Spleen (tissue), 11 donors: ENCODE measurements around the gene EYS. TPM values are rescaled to one million over a fixed set of nuclear protein-coding genes. Genes with fewer than 3 reads are reported as not detected.

Experiments
- DNase-seq: peaks from one replicate; pipeline ENCODE4 v3.0.0-alpha.2; 2020
- H3K27ac ChIP-seq, 8 donors: fragments of 200-600 bp; sonication (generic) in 7 of 8; 1 replicate in 4 of 8; 2 replicates in 4 of 8; pipeline versions ENCODE4 v1.5.0 to v1.8.0; 2016 to 2021; ENCODE audit warnings: inconsistent platforms in 4 of 8, mild to moderate bottlenecking in 4 of 8, moderate library complexity in 1 of 8
- H3K27me3 ChIP-seq, 7 donors: fragments of 200-600 bp; sonication (generic) in 6 of 7; replicated peaks in 1 of 7; 1 replicate in 4 of 7; 2 replicates in 3 of 7; pipeline versions ENCODE4 v1.5.0 to v1.8.0; 2016 to 2021; ENCODE audit warnings: inconsistent platforms in 3 of 7, mild to moderate bottlenecking in 1 of 7
- H3K36me3 ChIP-seq, 6 donors: fragments of 200-600 bp; sonication (generic) in 5 of 6; 1 replicate in 4 of 6; 2 replicates in 2 of 6; pipeline versions ENCODE4 v1.5.0 to v1.8.0; 2016 to 2021; ENCODE audit warnings: inconsistent platforms in 2 of 6
- H3K4me1 ChIP-seq, 6 donors: fragments of 200-600 bp; sonication (generic) in 5 of 6; 1 replicate in 3 of 6; 2 replicates in 3 of 6; pipeline versions ENCODE4 v1.5.0 to v1.8.0; 2016 to 2021; ENCODE audit warnings: inconsistent platforms in 3 of 6
- H3K4me3 ChIP-seq, 8 donors: fragments of 200-600 bp; sonication (generic) in 7 of 8; 1 replicate in 4 of 8; 2 replicates in 4 of 8; pipeline versions ENCODE4 v1.5.0 to v1.8.0; 2016 to 2021; ENCODE audit warnings: inconsistent platforms in 4 of 8, mild to moderate bottlenecking in 4 of 8, moderate library complexity in 2 of 8
- H3K9me3 ChIP-seq, 8 donors: fragments of 200-600 bp; sonication (generic) in 7 of 8; 1 replicate in 4 of 8; 2 replicates in 4 of 8; pipeline versions ENCODE4 v1.5.0 to v1.8.0; 2016 to 2021; ENCODE audit warnings: inconsistent platforms in 4 of 8
- POLR2A ChIP-seq, 3 donors: fragments of 450-650 bp; IDR thresholded peaks; one replicate each; pipeline ENCODE4 v1.5.1; 2017; ENCODE audit warnings: antibody characterized with exemption in 3 of 3, mild to moderate bottlenecking in 1 of 3
- POLR2AphosphoS5 ChIP-seq, 3 donors: sonication (generic); formaldehyde crosslinking; IDR thresholded peaks; one replicate each; pipeline ENCODE4 v1.5.1; 2017; ENCODE audit warnings: antibody characterized with exemption in 3 of 3
- WGBS, 5 donors: extraction: QIAGEN DNeasy Blood & Tissue Kit in 3 of 5; methylation state at CpG; one replicate each; pipeline versions ENCODE4 v1.1.5 to v1.1.7; 2013 to 2018; 5-methylcytosine and 5-hydroxymethylcytosine counted together
- intact Hi-C: fragments of 100-400 bp; cut with DNase I; formaldehyde crosslinking; loops from one replicate; pipeline ENCODE4 v1.15.0; 2023; ENCODE audit warnings: low total_unique reads
- polyA plus RNA-seq, 3 donors: library from polyadenylated mRNA; stranded (reverse); fragments of 200-250 nt; gene quantifications; one replicate each; pipeline ENCODE4 v1.2.1, GENCODE V29; 2013
- total RNA-seq, 7 donors: library from RNA; depleted of rRNA in 3 of 7; stranded (reverse); fragments of >200 nt in 3 of 7; fragmentation: NEBNext Ultra II Directional in 4 of 7; extraction: Animal tissue kit (Norgen Biotek cat#: 25700) in 4 of 7; gene quantifications; one replicate each; pipeline versions ENCODE4 v1.1.0 to v1.2.1, GENCODE V29; 2016 to 2021
- TF ChIP-seq, protein P1 (sequence below), 11 experiments: fragments of 200-600 bp in 7 of 11; fragments of 450-650 bp in 4 of 11; sonication (generic) in 4 of 11; IDR thresholded peaks in 8 of 11; conservative IDR thresholded peaks in 3 of 11; 1 replicate in 7 of 11; 2 replicates in 4 of 11; pipeline versions ENCODE4 v1.4.0 to v1.8.0; 2016 to 2021; ENCODE audit warnings: antibody characterized with exemption in 11 of 11, inconsistent platforms in 4 of 11, mild to moderate bottlenecking in 1 of 11
- donor health status: healthy with polysubstance abuse.
- donor health status: DM: no; HTN: no; CAD: no; lungs with moderate emphysema.
- donor health status: DM: no; HTN: no; CAD: no.
- donor health status: Bipolar disorder and iron deficiency.
- donor health status: healthy.
- donor health status: DM: no; HTN: no; CAD: no.
- donor health status: DM: yes; HTN: yes; CAD: no.

Gene EYS
- total and polyA plus RNA-seq, 10 donors = under 0.01 to 0.72 (median 0.28) TPM; not detected in 5

DNA sequence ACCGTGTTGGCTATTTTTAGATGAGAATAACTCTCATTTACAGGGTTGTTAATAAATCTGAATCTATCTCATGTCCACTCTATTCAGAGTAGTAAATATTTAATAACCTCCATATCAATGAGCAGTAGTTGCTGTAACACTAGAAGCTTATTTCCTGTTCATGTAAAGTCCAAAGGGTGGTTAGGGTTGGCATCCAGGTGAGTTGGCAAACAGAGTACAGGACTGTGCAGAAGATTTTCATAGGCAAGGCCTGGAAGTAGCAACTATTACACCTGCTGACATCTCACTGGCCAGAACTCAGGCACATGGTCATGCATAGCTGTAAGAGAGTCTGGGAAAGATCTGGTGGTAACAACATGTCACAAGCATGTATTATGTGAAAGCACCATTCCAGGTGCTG is 1923.9 kb downstream of the EYS start:
- no peak for DNase-seq
- peaks cover 0 to 12% (median 3%) of the 10 kb centered on the region in 8 donors for H3K9me3 ChIP-seq
- WGBS, 5 donors = 76 to 85% (median 77%) methylated on average over 1 of the region's 1 CpG
- H3K4me1 ChIP-seq = no peaks in the 10 kb centered on the region
- intact Hi-C loops = no loop called here
- H3K27ac ChIP-seq = no peak overlapping the region
- no peak overlapping the region for H3K4me3 ChIP-seq
- TF ChIP-seq POLR2AphosphoS5 (IDR thresholded peaks at IDR 0.05) = no peak
- TF ChIP-seq, protein P1, sequence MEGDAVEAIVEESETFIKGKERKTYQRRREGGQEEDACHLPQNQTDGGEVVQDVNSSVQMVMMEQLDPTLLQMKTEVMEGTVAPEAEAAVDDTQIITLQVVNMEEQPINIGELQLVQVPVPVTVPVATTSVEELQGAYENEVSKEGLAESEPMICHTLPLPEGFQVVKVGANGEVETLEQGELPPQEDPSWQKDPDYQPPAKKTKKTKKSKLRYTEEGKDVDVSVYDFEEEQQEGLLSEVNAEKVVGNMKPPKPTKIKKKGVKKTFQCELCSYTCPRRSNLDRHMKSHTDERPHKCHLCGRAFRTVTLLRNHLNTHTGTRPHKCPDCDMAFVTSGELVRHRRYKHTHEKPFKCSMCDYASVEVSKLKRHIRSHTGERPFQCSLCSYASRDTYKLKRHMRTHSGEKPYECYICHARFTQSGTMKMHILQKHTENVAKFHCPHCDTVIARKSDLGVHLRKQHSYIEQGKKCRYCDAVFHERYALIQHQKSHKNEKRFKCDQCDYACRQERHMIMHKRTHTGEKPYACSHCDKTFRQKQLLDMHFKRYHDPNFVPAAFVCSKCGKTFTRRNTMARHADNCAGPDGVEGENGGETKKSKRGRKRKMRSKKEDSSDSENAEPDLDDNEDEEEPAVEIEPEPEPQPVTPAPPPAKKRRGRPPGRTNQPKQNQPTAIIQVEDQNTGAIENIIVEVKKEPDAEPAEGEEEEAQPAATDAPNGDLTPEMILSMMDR (IDR thresholded peaks at IDR 0.05 in 8 of 11, conservative IDR thresholded peaks at IDR 0.05 in 3 of 11) = no peak
- H3K36me3 ChIP-seq = no peaks in the 10 kb centered on the region
- peaks cover 0 to 8% (median 0%) of the 10 kb centered on the region in 7 donors for H3K27me3 ChIP-seq

DNA sequence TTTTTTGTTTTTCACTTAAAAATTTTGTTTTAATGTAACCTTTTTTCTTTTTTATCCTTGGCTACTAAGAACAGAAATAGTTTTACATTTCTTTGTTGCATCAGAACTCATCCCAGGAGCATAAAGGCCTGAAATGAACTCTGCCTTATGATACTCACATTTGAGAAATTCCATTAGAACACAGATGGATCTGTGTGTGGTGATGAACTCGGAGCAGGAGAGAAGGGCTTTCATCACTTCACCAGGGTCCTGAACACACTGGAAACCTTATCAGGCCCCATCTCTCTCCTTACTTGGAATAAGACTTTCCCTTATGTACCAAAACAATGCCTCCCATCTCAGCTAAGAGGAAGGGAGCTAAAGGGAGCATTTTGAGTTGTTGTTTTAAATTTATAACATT is 1932.1 kb downstream of the EYS start:
- Histone ChIP-seq H3K4me1 (no peaks in the 10 kb centered on the region), H3K27ac (no peak overlapping the region), H3K4me3 (no peak overlapping the region), H3K36me3 (no peaks in the 10 kb centered on the region), H3K27me3 (no peaks in the 10 kb centered on the region), H3K9me3 (peaks cover 0 to 3% (median 0%) of the 10 kb centered on the region in 8 donors)
- intact Hi-C loops = loop anchor here (10.0 kb wide), 1 partner anchor 430 kb away; no protein-coding TSS in a partner anchor
- TF ChIP-seq POLR2AphosphoS5 (IDR thresholded peaks at IDR 0.05) (no peak), POLR2A (IDR thresholded peaks at IDR 0.05) (no peak)
- TF ChIP-seq, protein P1 (IDR thresholded peaks at IDR 0.05 in 8 of 11, conservative IDR thresholded peaks at IDR 0.05 in 3 of 11) = no peak
- DNase-seq = no peak
- WGBS, 5 donors = 68 to 89% (median 69%) methylated on average over 1 of the region's 1 CpG

DNA sequence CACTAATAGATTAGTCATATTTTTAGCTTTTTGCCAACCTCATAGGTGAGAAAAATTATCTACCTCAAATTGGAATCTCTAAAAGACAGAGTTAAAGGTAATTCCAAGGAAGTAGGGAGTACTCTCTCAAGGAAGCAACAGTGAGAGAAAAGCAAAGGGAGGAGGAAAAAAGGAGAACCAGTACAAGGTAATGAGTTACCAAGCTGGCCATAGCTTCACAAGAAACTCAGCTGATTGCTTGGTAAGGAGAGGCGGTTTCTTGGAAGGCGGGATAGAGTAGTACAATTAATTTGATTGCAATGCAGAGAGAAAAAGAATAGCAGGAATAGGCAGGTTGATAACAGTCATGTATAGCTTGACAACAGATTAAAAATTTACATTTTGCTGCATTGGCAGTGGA is 1933.8 kb downstream of the EYS start:
- H3K27ac ChIP-seq = no peak overlapping the region
- DNase-seq = no peak
- H3K9me3 ChIP-seq = peaks cover 0 to 8% (median under 1%) of the 10 kb centered on the region in 8 donors
- WGBS, 5 donors = 90 to 95% (median 91%) methylated on average over 2 of the region's 2 CpGs
- no peaks in the 10 kb centered on the region for H3K36me3 ChIP-seq
- no peaks in the 10 kb centered on the region for H3K4me1 ChIP-seq
- intact Hi-C loops = loop anchor here (10.0 kb wide), 1 partner anchor 428 kb away; no protein-coding TSS in a partner anchor
- no peak overlapping the region for H3K4me3 ChIP-seq
- no peaks in the 10 kb centered on the region for H3K27me3 ChIP-seq
- no peak for TF ChIP-seq POLR2AphosphoS5 (IDR thresholded peaks at IDR 0.05)
- TF ChIP-seq POLR2A (IDR thresholded peaks at IDR 0.05) = no peak
- TF ChIP-seq, protein P1 (IDR thresholded peaks at IDR 0.05 in 8 of 11, conservative IDR thresholded peaks at IDR 0.05 in 3 of 11) = no peak

DNA sequence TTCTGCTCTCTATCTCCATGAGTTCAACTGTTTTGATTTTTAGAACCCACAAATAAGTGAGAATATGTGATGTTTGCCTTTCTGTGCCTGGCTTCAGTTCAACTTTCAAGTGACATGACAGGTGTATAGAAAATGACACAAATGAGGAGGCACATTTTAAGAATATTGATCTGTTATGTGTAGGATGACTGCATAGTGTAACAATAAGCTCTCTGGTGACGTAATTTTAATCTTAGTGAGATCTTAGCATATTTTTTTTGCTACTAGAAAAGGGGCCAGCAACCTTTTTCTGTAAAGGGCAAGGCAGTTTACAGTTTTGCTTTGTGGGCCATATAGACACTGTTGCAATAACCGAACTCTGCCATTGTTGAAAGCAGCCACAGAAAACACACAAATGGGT is 1941.2 kb downstream of the EYS start:
- Histone ChIP-seq H3K4me1 (no peaks in the 10 kb centered on the region), H3K9me3 (peaks cover 0 to 21% (median 9%) of the 10 kb centered on the region in 8 donors), H3K27me3 (no peaks in the 10 kb centered on the region), H3K36me3 (no peaks in the 10 kb centered on the region), H3K27ac (no peak overlapping the region), H3K4me3 (no peak overlapping the region)
- no peak for DNase-seq
- TF ChIP-seq, protein P1 (IDR thresholded peaks at IDR 0.05 in 8 of 11, conservative IDR thresholded peaks at IDR 0.05 in 3 of 11) = no peak
- no peak for TF ChIP-seq POLR2AphosphoS5 (IDR thresholded peaks at IDR 0.05)
- no peak for TF ChIP-seq POLR2A (IDR thresholded peaks at IDR 0.05)
- WGBS, 5 donors = 70 to 87% (median 74%) methylated on average over 2 of the region's 2 CpGs
- intact Hi-C loops = loop anchor here (2.0 kb wide), 1 partner anchor 167 kb away; no protein-coding TSS in a partner anchor
